ENCODE results near the gene RAI14. TPM values are rescaled to one million over a fixed set of nuclear protein-coding genes. Genes with fewer than 3 reads are reported as not detected.

RAI14 gene
- total RNA-seq, 1 experiment from 2014 or later, result 71.5 TPM

DNA sequence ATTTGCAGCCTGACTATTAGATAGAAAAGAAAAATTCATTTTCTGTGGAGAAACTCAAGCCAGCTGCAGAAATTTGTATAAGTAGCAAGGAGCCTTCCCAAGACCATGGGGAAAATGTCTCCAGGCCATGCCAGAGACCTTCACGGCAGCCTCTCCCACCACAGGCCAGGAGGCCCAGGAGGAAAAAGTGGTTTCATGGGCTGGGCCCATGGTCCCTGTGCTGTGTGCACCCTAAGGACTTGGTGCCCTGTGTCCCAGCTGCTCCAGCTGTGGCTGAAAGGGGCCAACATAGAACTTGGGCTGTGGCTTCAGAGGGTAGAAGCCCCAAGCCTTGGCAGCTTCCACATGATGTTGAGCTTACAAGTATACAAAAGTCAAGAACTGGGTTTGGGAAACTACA, 109.5 kb downstream of the RAI14 start:
- Mint-ChIP-seq H3K9me3 (ENCODE audit: unreplicated experiment) (peaks cover 12% of the 10 kb centered on the region), H3K27ac (ENCODE audit: unreplicated experiment) (no peak overlapping the region), H3K4me3 (ENCODE audit: unreplicated experiment) (no peak overlapping the region), H3K4me1 (ENCODE audit: low read depth, unreplicated experiment) (no peaks in the 10 kb centered on the region), H3K27me3 (ENCODE audit: insufficient read depth, unreplicated experiment) (no peaks in the 10 kb centered on the region), H3K36me3 (ENCODE audit: insufficient read depth, unreplicated experiment) (peaks cover 63% of the 10 kb centered on the region)
- TF ChIP-seq, protein P1, sequence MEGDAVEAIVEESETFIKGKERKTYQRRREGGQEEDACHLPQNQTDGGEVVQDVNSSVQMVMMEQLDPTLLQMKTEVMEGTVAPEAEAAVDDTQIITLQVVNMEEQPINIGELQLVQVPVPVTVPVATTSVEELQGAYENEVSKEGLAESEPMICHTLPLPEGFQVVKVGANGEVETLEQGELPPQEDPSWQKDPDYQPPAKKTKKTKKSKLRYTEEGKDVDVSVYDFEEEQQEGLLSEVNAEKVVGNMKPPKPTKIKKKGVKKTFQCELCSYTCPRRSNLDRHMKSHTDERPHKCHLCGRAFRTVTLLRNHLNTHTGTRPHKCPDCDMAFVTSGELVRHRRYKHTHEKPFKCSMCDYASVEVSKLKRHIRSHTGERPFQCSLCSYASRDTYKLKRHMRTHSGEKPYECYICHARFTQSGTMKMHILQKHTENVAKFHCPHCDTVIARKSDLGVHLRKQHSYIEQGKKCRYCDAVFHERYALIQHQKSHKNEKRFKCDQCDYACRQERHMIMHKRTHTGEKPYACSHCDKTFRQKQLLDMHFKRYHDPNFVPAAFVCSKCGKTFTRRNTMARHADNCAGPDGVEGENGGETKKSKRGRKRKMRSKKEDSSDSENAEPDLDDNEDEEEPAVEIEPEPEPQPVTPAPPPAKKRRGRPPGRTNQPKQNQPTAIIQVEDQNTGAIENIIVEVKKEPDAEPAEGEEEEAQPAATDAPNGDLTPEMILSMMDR (IDR thresholded peaks at IDR 0.05; ENCODE audit: insufficient read depth in 1 of 2, low read depth in 1 of 2, low read length in 1 of 2, severe bottlenecking in 1 of 2, unreplicated experiment in 1 of 2), result no peak
- Histone ChIP-seq H3K36me3 (ENCODE audit: control insufficient read depth, insufficient read depth, low read length) (peaks cover 3% of the 10 kb centered on the region; the same call in 1 of the 2 replicates), H3K27me3 (replicated peaks; ENCODE audit: control insufficient read depth, insufficient read depth, low read length) (no peaks in the 10 kb centered on the region), H3K9me3 (no peaks in the 10 kb centered on the region), H3K4me3 (ENCODE audit: low read depth, low read length) (no peak overlapping the region), H3K4me1 (no peaks in the 10 kb centered on the region)
- DNase-seq, result no peak
- ChIA-PET POLR2A (no interaction called here), CTCF (no interaction called here)
- intact Hi-C loops (cut with micrococcal nuclease; ENCODE audit: unreplicated experiment), result no loop called here
- no TSS peak for BruUV-seq (replicated peaks)

DNA sequence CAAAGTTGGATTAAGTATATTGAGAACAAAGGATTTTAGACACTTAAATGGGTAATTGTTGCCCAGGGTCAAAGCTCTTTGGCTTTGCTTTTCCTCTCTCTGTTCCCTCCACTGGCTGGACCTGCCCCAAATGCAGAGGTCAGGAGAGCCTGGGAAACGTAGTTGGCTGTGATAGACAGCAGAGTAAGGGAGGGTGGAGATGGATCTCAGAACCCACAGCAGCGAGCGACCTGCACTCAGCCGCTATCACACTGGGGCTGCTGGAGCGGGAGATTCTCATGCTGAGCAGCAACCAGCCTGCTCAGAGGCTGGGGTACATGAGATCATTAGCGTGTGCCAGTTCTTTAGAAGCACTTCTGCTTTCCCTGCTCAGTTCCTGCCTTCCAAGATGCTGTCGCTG, 111.1 kb downstream of the RAI14 start:
- Histone ChIP-seq H3K4me3 (ENCODE audit: low read depth, low read length) (no peak overlapping the region), H3K27me3 (replicated peaks; ENCODE audit: control insufficient read depth, insufficient read depth, low read length) (no peaks in the 10 kb centered on the region), H3K4me1 (no peaks in the 10 kb centered on the region), H3K9me3 (no peaks in the 10 kb centered on the region), H3K36me3 (ENCODE audit: control insufficient read depth, insufficient read depth, low read length) (peaks cover 3% of the 10 kb centered on the region; the same call in 1 of the 2 replicates)
- DNase-seq, result no peak
- ChIA-PET CTCF (no interaction called here), POLR2A (no interaction called here)
- H3K27me3 Mint-ChIP-seq (ENCODE audit: insufficient read depth, unreplicated experiment), result no peaks in the 10 kb centered on the region
- no peak overlapping the region for H3K27ac Mint-ChIP-seq (ENCODE audit: unreplicated experiment)
- no peak overlapping the region for H3K4me3 Mint-ChIP-seq (ENCODE audit: unreplicated experiment)
- H3K9me3 Mint-ChIP-seq (ENCODE audit: unreplicated experiment), result peaks cover 12% of the 10 kb centered on the region
- peaks cover 55% of the 10 kb centered on the region for H3K36me3 Mint-ChIP-seq (ENCODE audit: insufficient read depth, unreplicated experiment)
- H3K4me1 Mint-ChIP-seq (ENCODE audit: low read depth, unreplicated experiment), result no peaks in the 10 kb centered on the region
- TF ChIP-seq, protein P1 (IDR thresholded peaks at IDR 0.05; ENCODE audit: insufficient read depth in 1 of 2, low read depth in 1 of 2, low read length in 1 of 2, severe bottlenecking in 1 of 2, unreplicated experiment in 1 of 2), result no peak
- no TSS peak for BruUV-seq (replicated peaks)
- intact Hi-C loops (cut with micrococcal nuclease; ENCODE audit: unreplicated experiment), result no loop called here

DNA sequence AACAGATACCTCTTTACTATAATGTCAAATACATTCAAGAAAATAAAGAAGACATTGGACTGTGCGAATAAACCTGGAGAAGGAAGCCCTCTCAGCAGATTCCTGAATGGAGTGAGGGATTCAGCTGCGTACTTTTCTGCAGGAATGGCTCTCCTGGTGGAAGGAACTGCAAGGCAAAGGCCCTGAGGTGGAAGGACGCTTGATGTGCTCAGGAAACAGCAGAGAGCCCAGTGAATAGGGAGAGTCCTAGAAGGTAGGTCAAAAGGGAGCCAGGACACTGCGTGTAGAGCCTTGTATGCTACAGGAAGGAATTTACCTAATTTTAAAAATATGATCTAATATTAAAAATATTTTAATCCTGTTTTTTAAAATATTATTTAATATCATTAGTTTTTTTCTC, 114.4 kb downstream of the RAI14 start:
- Mint-ChIP-seq H3K27me3 (ENCODE audit: insufficient read depth, unreplicated experiment) (no peaks in the 10 kb centered on the region), H3K27ac (ENCODE audit: unreplicated experiment) (no peak overlapping the region), H3K4me3 (ENCODE audit: unreplicated experiment) (no peak overlapping the region), H3K36me3 (ENCODE audit: insufficient read depth, unreplicated experiment) (peaks cover 49% of the 10 kb centered on the region), H3K4me1 (ENCODE audit: low read depth, unreplicated experiment) (no peaks in the 10 kb centered on the region), H3K9me3 (ENCODE audit: unreplicated experiment) (peaks cover 9% of the 10 kb centered on the region)
- intact Hi-C loops (cut with micrococcal nuclease; ENCODE audit: unreplicated experiment), result no loop called here
- BruUV-seq (replicated peaks), result no TSS peak
- peaks cover 9% of the 10 kb centered on the region for H3K9me3 ChIP-seq
- TF ChIP-seq, protein P1 (IDR thresholded peaks at IDR 0.05; ENCODE audit: insufficient read depth in 1 of 2, low read depth in 1 of 2, low read length in 1 of 2, severe bottlenecking in 1 of 2, unreplicated experiment in 1 of 2), result no peak
- no peaks in the 10 kb centered on the region for H3K4me1 ChIP-seq
- H3K4me3 ChIP-seq (ENCODE audit: low read depth, low read length), result no peak overlapping the region
- peaks cover 2% of the 10 kb centered on the region; the same call in 1 of the 2 replicates for H3K36me3 ChIP-seq (ENCODE audit: control insufficient read depth, insufficient read depth, low read length)
- CTCF ChIA-PET, result no interaction called here
- POLR2A ChIA-PET, result no interaction called here
- H3K27me3 ChIP-seq (replicated peaks; ENCODE audit: control insufficient read depth, insufficient read depth, low read length), result no peaks in the 10 kb centered on the region
- no peak for DNase-seq
